Activated gamma-delta T cell treated with anti-CD3 and anti-CD28 coated beads, Interleukin-2, amount 50 U/mL, for 16 hours (primary cell): Measurements from ENCODE around the gene FKBP15.
"Not testable (repeated sequence)": the region's sequence is repeated elsewhere in the genome, so short reads cannot be mapped to it uniquely, and the experiment has no call there.

Experiments
- DNase-seq: peaks from one replicate; pipeline ENCODE4 v3.0.0-alpha.2; 2020; ENCODE audit warnings: low read depth

Gene FKBP15

GRCh38 chr9:113235701-113236255 lies 14.7 kb upstream of the FKBP15 start:
- DNase-seq = not testable (repeated sequence)

GRCh38 chr9:113231701-113232100 lies 10.6 kb upstream of the FKBP15 start:
- DNase-seq = no peak

GRCh38 chr9:113228130-113228665 lies 7.1 kb upstream of the FKBP15 start:
- no peak for DNase-seq

- no peak for DNase-seq
Observed at GRCh38 chr9:113227436-113227835, 6.4 kb upstream of the FKBP15 start.

- DNase-seq = no peak
Observed at GRCh38 chr9:113223963-113224362, 2.9 kb upstream of the FKBP15 start.

GRCh38 chr9:113222482-113222841 lies 1.4 kb upstream of the FKBP15 start:
- DNase-seq = no peak

- no peak for DNase-seq
Observed at GRCh38 chr9:113221800-113222481, 864 bp upstream of the FKBP15 start.

- DNase-seq = peak; percentile 0
Observed at GRCh38 chr9:113220467-113221002, 542 bp downstream of the FKBP15 start.

- DNase-seq = no peak
Observed at GRCh38 chr9:113219969-113220368, 1.1 kb downstream of the FKBP15 start.

- DNase-seq = no peak
Observed at GRCh38 chr9:113219186-113219936, 1.7 kb downstream of the FKBP15 start.

GRCh38 chr9:113216406-113216805 lies 4.7 kb downstream of the FKBP15 start:
- DNase-seq = no peak

GRCh38 chr9:113215132-113215531 lies 5.9 kb downstream of the FKBP15 start:
- DNase-seq = no peak

GRCh38 chr9:113210815-113211214 lies 10.3 kb downstream of the FKBP15 start:
- no peak for DNase-seq

- no peak for DNase-seq
Observed at GRCh38 chr9:113205861-113206260, 15.2 kb downstream of the FKBP15 start.

- no peak for DNase-seq
Observed at GRCh38 chr9:113205432-113205831, 15.6 kb downstream of the FKBP15 start.

- DNase-seq = no peak
Observed at GRCh38 chr9:113199683-113200329, 21.3 kb downstream of the FKBP15 start.

- no peak for DNase-seq
Observed at GRCh38 chr9:113192455-113192854, 28.6 kb downstream of the FKBP15 start.

- no peak for DNase-seq
Observed at GRCh38 chr9:113187929-113188595, 33.0 kb downstream of the FKBP15 start.

GRCh38 chr9:113186137-113186755 lies 34.8 kb downstream of the FKBP15 start:
- no peak for DNase-seq

- no peak for DNase-seq
Observed at GRCh38 chr9:113185271-113185670, 35.8 kb downstream of the FKBP15 start.

GRCh38 chr9:113184539-113184938 lies 36.5 kb downstream of the FKBP15 start:
- DNase-seq = no peak
